ENCODE measurements around the gene ERFE.

The ERFE gene

GRCh38 chr2:238139196-238140039, 19.4 kb upstream of the ERFE start:
- DNase-seq (ENCODE audit: low read depth): no peak

GRCh38 chr2:238140040-238140439, 18.7 kb upstream of the ERFE start:
- DNase-seq (ENCODE audit: low read depth): no peak

- DNase-seq (ENCODE audit: low read depth): no peak
Observed at GRCh38 chr2:238140721-238141540, 17.8 kb upstream of the ERFE start.

- DNase-seq (ENCODE audit: low read depth): no peak
Observed at GRCh38 chr2:238141541-238142318, 17.0 kb upstream of the ERFE start.

GRCh38 chr2:238142382-238143205, 16.2 kb upstream of the ERFE start:
- no peak for DNase-seq (ENCODE audit: low read depth)

- DNase-seq (ENCODE audit: low read depth): no peak
Observed at GRCh38 chr2:238143239-238143951, 15.4 kb upstream of the ERFE start.

GRCh38 chr2:238144262-238144661, 14.5 kb upstream of the ERFE start:
- no peak for DNase-seq (ENCODE audit: low read depth)

- no peak for DNase-seq (ENCODE audit: low read depth)
Observed at GRCh38 chr2:238145046-238145445, 13.7 kb upstream of the ERFE start.

- DNase-seq (ENCODE audit: low read depth): no peak
Observed at GRCh38 chr2:238145851-238146250, 12.9 kb upstream of the ERFE start.

- DNase-seq (ENCODE audit: low read depth): no peak
Observed at GRCh38 chr2:238146884-238147544, 11.8 kb upstream of the ERFE start.

GRCh38 chr2:238148981-238149380, 9.8 kb upstream of the ERFE start:
- no peak for DNase-seq (ENCODE audit: low read depth)

GRCh38 chr2:238149841-238150572, 8.8 kb upstream of the ERFE start:
- no peak for DNase-seq (ENCODE audit: low read depth)

GRCh38 chr2:238150686-238151085, 8.1 kb upstream of the ERFE start:
- DNase-seq (ENCODE audit: low read depth): no peak

GRCh38 chr2:238151205-238151604, 7.6 kb upstream of the ERFE start:
- no peak for DNase-seq (ENCODE audit: low read depth)

GRCh38 chr2:238151628-238152235, 7.0 kb upstream of the ERFE start:
- no peak for DNase-seq (ENCODE audit: low read depth)

- DNase-seq (ENCODE audit: low read depth): no peak
Observed at GRCh38 chr2:238152771-238153688, 5.7 kb upstream of the ERFE start.

- no peak for DNase-seq (ENCODE audit: low read depth)
Observed at GRCh38 chr2:238154570-238154969, 4.2 kb upstream of the ERFE start.

Data from activated gamma-delta T cell treated with anti-CD3 and anti-CD28 coated beads, Interleukin-2, amount 50 U/mL, for 16 hours (primary cell).